CD4-positive, alpha-beta T cell treated with Interleukin-15 for 4 hours (primary cell): ENCODE measurements around the gene DNAAF5.
"Not testable (repeated sequence)": the region's sequence is repeated elsewhere in the genome, so short reads cannot be mapped to it uniquely, and the experiment has no call there.

ENCODE experiments used
- DNase-seq: peaks from one replicate; pipeline ENCODE4 v3.0.0-alpha.2; 2020; ENCODE audit warnings: low spot score

DNAAF5 gene

GRCh38 chr7:782718-783449, 56.4 kb downstream of the DNAAF5 start:
- no peak for DNase-seq

GRCh38 chr7:783556-784490, 57.3 kb downstream of the DNAAF5 start:
- no peak for DNase-seq

- no peak for DNase-seq
Measured at GRCh38 chr7:784971-785370, 58.5 kb downstream of the DNAAF5 start.

- DNase-seq = no peak
Measured at GRCh38 chr7:785416-785815, 58.9 kb downstream of the DNAAF5 start.

GRCh38 chr7:786472-787255, 60.2 kb downstream of the DNAAF5 start:
- DNase-seq = peak; percentile 70

GRCh38 chr7:787332-788240, 61.1 kb downstream of the DNAAF5 start:
- DNase-seq = no peak

- no peak for DNase-seq
Measured at GRCh38 chr7:791519-791918, 65.0 kb downstream of the DNAAF5 start.

- DNase-seq = no peak
Measured at GRCh38 chr7:794207-794606, 67.7 kb downstream of the DNAAF5 start.

- no peak for DNase-seq
Measured at GRCh38 chr7:794671-795329, 68.3 kb downstream of the DNAAF5 start.

- not testable (repeated sequence) for DNase-seq
Measured at GRCh38 chr7:796434-797169, 70.1 kb downstream of the DNAAF5 start.

GRCh38 chr7:798921-799470, 72.5 kb downstream of the DNAAF5 start:
- no peak for DNase-seq

- DNase-seq = no peak
Measured at GRCh38 chr7:800692-801091, 74.2 kb downstream of the DNAAF5 start.

GRCh38 chr7:801351-801750, 74.9 kb downstream of the DNAAF5 start:
- DNase-seq = not testable (repeated sequence)

GRCh38 chr7:801940-802381, 75.5 kb downstream of the DNAAF5 start:
- DNase-seq = no peak

- no peak for DNase-seq
Measured at GRCh38 chr7:802500-803242, 76.2 kb downstream of the DNAAF5 start.

GRCh38 chr7:803243-803635, 76.7 kb downstream of the DNAAF5 start:
- DNase-seq = no peak

GRCh38 chr7:803796-804195, 77.3 kb downstream of the DNAAF5 start:
- DNase-seq = not testable (repeated sequence)

GRCh38 chr7:805261-805660, 78.8 kb downstream of the DNAAF5 start:
- no peak for DNase-seq
